Activated naive CD4-positive, alpha-beta T cell treated with Interleukin-2 at 50 U/mL for 16 hours (primary cell): ENCODE results near the gene TRIM37.
"Not testable (repeated sequence)": the region's sequence is repeated elsewhere in the genome, so short reads cannot be mapped to it uniquely, and the experiment has no call there.

Experiments used
- DNase-seq: peaks from one replicate; pipeline ENCODE4 v3.0.0-alpha.2; 2020

Gene TRIM37

DNA sequence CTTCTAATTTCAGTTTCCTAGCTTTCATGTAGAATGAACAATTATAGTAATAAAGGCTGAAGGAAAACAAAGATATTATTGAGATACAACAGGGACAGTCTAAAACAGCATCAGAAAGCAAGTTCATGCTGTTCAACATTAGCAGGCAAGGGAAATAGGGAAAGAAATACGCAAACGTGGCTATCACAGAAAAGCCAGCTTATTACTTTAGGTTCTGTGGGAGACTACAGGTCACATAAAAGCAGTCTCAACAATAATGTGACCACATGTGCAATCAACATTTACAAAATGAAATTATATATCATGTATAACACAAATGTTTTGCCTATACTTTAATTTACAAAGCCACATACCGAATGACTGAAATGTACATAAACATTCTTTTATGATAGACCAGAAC, 4.9 kb upstream of the TRIM37 start:
- DNase-seq = no peak

DNA sequence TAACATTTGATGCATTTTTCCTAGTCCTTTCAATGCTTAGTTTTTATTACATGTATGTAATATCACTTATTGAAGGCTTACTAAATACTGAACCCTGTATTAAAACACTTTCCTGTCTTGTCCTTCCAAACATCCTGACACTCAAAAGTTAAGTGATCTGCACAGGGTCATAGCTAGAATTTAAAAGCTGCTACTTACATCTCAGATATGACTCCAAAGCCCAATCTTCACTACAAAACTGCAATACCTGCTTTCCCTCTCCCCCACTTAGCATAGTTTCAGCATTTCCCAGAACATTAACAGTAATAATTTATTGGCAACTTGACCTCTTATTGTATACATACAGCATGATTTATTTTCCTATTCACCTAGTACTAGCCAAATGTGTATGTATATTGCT, 4.3 kb upstream of the TRIM37 start:
- no peak for DNase-seq

DNA sequence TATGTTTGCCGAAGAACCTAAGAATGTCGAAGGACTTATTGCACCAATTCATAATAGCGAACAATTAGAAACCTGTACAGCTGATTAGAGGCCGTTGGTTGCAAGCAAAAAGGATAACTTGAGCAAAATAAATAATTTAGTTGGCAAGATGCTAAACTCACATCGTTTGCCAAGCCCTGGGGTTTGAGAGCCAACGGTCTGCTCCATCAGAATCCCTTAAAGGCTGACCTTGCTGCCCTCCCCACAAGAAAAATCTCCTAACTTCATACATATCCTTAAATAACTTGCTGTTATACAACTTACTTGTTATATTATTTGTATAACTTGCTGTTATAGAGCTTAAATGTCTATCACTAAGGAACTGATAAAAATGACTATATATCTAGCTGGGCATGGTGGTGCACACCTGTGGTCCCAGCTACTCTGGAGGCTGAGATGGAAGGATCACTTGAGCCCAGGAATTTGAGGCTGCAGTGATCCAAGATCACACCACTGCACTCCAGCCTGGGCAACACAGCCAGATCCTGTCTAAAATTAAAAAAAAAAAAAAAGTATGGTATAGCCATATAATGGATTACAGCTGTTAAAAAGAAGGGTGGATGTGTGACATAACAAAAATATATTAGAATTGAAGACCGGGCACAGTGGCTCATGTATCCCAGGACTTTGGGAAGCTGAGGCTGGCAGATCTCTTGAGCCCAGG, 1.9 kb upstream of the TRIM37 start:
- DNase-seq = no peak

DNA sequence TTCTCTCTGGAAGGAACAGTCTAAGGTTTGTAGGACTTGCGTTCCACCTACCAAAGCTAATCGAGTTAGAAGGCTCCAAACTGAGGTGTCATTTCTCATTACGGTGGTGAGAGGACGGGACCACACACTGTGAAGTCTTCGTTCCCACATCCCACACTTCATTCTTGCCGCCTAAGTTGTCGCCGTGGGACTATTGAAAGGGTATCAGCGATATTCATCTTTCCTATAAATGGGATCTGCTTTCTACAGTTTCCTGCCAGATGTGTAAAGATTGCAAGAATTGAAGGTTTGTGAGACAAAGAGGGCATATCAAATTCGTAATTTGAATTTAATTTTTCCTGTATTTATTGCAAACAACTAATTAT, 608 bp upstream of the TRIM37 start:
- no peak for DNase-seq

DNA sequence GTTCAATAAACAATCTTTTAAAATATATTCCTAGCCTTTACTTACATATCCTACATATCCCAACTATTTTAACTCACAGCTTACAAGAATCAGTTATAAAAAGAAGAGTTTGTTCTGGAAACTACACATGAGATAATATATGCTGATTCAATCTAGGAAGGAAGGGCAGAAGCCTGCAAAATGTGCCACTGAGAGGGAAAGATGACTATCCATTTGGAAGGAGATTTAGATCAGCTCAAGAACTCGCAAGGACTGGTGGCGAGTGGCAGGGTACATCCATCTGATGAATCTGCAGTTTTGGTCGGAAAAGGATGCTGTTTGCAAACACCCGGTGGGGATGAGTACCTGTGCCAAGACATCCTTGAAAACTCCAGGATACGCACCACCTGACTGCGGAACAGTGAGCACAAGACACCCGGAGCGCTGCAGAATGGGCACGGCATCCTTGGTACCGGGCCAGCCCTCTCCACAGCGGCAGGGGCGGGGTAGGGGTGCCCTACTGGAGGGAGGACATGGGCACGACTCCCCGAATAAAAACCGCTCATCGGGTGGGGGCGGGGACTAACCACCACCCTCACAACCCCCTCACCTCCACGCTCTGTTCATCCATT, 723 bp downstream of the TRIM37 start:
- peak; percentile 77 for DNase-seq

DNA sequence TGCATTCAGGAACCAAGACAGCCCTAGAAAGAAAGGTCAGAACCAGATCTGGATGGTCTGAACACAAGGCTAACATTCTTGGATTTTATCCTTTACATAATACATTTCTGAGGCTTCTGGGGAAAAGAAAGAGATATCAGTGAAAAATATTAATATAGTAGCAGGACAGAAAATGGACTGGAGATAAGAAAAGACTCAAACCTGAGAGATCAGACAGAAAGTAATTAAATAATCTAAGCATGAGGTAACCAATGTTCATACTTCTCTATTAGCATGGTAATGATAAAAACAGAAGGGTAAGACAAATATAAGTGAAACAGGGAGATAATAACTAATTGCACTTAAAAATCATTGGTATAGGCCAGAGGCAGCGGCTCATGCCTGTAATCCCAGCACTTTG, 5.5 kb downstream of the TRIM37 start:
- DNase-seq = no peak

DNA sequence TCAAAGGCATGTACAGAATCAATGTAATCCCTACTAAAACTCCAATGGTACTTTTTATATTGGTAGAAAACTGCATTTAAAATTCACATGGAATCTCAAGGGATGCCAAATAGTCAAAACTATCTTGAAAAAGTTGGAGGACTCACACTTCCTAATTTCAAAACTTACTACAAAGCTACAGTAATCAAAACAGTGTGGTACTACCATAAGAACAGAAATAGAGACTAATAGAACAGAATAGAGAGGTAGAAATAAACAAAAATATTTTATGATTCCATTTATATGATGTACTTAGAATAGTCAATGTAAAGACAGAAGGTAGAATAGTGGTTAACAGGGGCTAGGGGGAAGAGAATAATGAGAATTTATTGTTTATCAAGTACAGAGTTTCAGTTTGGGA, 8.8 kb downstream of the TRIM37 start:
- DNase-seq = no peak

DNA sequence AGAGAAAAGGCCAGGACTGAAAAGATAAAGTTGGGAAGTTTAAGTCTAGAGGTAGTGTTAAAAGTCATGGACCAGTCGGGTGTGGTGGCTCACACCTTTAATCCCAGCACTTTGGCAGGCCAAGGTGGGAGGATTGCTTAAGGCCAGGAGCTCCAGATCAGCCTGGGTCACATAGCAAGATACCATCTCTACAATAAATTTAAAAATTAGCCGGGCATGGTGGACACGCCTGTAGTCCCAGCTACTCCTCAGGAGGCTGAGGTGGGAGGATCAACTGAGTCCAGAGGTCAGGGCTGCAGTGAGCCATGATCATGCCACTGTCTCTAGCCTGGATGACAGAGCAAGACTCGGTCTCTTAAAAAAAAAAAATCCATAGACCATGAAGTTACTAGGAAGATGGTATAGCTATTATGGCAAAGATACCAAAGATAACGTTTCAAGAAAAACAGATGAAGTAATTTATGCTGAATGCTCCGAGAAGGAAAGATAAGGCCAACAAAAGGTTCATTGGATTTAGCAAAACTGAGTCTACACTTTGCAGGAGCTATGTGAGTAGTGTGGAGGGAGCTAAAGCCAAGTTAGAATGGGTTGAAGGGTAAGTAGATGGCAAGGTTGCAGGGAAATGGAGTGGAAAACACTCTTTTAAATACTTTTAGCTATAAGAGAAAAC, 11.7 kb downstream of the TRIM37 start:
- DNase-seq = no peak

DNA sequence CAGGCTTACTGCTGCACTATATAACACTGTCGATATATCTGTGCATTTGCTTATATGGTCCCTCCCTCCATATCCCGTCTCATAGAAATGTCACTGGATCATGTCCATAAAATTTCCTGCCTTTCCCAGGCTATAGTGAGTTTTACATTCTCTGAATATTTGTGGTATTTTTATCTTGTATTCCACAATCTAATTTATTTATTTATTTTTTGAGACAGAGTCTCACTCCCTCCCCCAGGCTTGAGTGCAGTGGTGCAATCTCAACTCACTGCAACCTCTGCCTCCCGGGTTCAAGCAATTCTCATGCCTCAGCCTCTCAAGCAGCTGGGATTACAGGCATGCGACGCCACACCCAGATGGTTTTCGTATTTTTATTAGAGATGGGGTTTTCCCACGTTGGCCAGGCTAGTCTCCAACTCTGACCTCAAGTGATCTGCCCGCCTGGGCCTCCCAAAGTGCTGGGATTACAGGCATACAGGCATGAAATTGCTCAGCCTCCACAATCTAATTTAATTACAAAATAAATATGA, 12.9 kb downstream of the TRIM37 start:
- DNase-seq = no peak

DNA sequence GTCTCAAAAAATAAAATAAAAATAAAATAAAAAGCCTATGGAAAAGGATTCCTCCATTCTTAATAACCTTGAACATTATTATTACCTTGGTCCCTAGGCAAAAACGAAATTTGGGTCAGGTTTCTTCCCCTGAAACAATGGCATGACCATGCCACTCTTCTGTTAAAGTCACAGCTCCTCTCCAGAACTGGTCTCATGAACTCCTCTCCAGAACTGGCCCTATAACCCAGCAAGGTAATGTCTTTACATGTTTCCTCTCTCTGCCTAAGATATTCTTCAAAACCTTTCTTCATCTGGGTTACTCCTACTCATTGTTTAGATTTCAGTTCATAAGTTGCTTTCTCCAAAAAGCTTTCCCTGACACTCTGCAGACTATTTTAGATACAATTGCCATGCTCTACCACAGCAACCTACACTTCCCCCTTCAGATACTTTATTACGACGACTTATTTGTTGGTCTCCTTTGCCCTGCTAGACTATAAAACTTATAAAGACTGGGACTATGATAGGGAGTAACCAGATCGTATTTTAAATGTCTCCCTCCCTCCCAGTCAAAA, 13.5 kb downstream of the TRIM37 start:
- no peak for DNase-seq

DNA sequence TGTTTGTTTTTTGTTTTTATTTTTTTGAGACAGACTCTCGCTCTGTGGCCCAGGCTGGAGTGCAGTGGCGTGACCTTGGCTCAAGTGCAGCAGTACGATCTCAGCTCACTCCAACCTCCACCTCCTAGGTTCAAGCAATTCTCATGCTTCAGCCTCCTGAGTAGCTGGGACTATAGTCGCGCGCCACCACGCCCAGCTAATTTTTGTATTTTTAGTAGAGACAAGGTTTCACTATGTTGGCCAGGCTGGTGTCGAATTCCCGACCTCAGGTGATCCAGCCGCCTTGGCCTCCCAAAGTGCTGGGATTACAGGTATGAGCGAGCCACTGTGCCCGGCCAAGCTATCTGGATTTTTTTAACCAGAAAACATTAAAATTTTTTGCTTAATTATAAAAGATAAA, 16.1 kb downstream of the TRIM37 start:
- DNase-seq = not testable (repeated sequence)

DNA sequence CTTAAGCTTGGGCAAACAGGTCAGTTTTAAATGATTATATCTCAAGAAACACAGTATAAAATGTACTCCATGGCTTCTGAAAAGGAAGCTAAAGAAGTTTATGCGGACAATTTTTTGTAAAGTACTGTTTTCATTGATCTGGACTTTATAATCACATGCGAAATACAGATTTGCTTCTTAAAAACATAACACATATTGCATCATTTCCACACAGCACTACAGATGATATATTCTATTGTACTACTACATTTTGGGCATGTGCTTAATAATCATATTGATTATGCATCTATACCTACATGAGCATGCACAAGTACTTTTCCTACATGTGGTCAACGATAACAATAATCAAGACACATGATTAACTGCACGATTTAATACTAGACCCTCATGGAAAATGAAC, 22.5 kb downstream of the TRIM37 start:
- DNase-seq = no peak

DNA sequence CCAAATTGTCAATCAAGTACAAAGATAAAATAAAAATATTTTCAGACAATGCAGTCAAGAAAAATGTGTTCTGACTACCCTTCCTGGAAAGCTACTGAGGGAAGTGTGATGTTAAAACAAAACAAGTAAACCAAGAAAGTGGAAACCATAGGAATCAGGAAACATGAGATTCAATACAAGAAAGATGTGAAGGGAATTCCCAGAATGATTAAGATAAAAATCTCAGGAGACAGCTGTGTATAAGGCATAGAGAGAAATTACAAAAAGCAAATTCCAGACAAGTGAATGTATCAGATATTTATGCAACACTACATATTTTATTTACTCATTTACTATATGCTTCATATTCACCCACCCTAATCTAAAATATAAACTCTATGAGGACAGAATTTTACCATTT, 32.2 kb downstream of the TRIM37 start:
- no peak for DNase-seq

DNA sequence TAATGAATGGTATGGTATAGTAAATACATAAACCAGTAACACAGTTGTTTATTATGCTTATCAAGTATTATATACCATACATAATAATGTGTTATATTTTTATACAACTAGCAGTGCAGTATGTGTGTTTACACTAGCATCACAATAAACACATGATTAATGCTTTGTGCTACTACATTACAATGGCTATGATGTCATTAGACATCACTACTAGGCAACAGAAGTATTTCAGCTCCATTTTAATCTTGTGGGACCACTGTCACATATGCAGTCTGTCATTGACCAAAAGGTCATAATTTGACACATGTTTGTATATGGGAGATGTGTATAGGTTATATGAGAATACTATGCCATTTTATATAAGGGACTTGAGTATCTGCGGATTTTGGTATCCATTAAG, 32.7 kb downstream of the TRIM37 start:
- no peak for DNase-seq

DNA sequence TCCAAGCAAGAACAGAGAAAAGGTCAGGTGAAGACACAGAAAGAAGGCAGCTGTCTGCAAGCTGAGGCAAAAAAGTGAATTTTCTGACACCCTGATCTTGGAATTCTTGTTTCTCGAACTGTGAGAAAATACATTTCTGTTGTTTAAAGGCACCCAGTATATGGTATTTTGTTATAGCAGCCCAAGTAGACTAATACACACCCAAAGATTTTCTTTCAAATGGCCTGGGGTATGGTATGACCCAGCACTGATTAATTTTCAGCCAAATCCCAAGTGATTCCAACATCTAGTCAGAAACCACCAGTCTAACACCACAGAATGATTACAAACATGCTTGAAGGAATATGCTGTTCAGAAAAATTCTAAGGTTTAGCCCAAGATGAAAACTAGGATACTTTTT, 36.8 kb downstream of the TRIM37 start:
- no peak for DNase-seq

DNA sequence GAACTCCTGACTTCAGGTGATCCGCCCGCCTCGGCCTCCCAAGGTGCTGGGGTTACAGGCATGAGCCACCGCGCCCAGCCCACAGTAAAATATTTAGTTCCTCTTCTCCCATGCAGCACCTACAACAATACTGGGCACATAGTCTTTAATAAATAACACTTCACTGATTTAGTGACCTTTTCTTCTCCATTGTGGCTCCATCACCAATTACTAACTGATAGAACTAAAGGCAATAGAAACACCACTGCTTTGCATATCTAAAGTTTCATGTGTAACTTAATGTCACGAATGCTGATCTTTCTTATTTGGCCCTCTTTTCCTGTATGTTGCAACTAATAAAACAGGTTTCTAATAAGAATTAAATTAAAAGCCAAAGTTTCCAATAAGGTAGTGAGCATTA, 38.9 kb downstream of the TRIM37 start:
- DNase-seq = no peak

DNA sequence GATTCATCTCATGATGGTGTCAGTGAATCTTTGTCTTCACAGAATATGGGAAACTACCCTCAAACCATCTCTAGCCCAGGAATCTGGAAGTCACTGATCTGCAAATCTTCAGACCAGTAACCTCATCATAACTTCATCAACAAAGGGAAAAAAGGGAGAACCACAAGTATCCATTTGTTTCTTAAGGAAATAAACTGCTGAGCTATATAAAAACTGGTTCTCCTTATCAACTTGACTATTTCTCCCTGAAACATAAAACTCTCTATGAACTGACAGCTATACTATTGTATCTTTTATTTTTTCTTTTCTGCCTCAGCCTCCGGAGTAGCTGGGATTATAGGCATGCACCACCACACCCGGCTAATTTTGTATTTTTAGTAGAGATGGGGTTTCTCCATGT, 39.3 kb downstream of the TRIM37 start:
- DNase-seq = no peak

DNA sequence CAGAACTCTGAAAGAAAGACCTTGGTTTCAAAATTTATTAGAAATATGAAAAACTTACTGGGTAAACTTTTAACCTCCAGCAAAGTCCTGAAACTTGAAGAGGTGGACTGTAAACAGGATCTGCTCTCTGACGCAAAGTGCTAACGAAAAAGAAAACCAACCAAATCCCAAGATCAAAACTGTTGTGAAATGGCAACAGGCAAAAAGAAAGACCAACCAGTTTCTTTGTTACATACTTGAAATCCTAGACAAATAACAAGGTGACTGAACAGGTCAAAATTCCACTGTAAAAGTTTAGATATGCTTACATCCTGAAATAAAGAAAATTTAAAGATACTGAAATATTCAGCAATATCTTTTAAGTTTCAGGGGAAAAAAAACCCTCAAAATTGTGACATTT, 44.2 kb downstream of the TRIM37 start:
- no peak for DNase-seq

DNA sequence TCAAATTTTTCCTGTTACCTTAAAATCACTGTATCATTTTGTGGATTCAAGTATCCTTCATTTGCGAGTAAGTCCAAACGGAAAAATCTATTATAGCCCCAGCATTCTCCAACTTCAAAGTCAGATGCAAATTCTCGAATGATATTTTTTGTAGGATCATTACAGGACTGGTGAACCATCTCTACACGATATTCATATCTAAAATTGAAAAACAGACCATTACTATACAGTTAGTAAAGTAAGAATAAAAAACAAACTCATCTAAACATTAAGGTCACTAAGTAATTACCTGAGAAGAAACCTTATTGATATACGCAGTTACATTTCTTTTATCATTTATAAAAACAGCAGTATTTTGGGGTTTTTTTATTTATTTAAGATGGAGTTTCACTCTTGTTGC, 49.8 kb downstream of the TRIM37 start:
- no peak for DNase-seq

DNA sequence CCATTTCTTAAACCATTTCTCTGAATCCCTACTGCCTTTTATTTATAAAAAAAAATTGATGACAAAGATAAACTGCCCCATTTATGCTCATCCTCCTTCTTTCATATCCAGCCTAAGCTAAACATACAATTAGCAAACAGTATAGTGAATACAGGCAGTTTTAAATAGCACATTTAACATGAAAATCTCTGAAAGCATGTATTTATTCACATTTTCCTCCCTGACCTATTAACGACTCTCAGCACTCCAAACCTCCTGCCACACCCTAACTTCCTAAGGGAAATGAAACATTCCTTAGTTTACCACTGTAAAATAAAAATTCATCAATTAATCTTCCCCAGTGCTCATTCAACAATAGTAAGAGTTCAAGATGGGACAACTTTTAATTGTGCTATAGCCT, 56.9 kb downstream of the TRIM37 start:
- DNase-seq = no peak

DNA sequence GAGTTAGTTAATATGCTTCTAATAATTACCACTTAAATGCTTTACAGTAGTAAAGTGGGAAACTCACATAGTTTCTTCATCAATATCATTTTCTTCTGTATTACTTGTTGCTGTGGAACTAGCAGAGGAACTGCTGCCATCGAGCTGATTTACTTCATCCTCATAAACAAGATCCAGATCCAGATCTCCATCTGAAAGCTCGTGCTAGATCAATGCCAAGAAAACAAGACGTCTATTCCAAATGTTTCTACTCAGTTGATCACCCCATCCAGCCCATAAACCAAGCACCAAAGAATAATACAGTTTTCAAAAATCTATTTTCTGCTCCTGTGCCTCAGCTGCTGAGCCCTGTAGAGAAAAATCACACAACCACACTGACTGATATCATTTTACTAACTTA, 59.1 kb downstream of the TRIM37 start:
- DNase-seq = no peak

DNA sequence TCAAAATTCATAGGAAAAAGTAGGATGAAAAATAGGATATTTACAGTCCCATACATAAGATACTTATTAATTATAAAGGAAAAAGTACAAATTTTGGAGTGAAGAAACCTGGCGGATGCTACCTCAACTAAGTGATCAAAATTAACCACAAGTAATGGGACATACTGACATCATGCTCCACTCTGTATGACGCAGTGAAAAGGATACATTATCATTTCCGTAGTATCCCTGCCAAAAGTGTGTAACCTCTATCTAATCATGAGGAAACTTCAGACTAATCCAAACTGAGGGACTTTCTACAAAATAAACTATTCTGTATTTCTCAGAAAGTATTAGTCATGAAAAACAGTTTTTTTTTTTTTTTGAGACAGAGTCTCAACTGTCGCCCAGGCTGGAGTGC, 60.5 kb downstream of the TRIM37 start:
- DNase-seq = no peak

DNA sequence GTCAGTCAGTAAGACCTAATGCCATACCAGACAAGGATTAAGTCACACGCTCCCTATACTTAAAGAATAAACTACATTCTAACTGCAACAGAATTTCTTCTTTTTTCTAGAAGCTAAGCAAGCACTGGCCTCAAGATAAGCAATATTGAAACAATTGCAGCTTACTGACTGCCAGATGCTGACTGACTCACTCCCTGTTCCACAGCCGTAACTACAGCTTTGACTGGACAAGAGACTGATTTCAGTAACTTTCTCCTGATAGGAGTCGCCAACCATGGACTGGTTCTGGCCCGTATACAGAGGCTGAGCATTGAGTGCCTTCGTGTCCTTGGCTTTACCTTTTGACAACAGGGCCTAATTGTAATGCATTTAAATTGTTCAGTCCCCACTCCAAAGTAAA, 67.9 kb downstream of the TRIM37 start:
- no peak for DNase-seq

DNA sequence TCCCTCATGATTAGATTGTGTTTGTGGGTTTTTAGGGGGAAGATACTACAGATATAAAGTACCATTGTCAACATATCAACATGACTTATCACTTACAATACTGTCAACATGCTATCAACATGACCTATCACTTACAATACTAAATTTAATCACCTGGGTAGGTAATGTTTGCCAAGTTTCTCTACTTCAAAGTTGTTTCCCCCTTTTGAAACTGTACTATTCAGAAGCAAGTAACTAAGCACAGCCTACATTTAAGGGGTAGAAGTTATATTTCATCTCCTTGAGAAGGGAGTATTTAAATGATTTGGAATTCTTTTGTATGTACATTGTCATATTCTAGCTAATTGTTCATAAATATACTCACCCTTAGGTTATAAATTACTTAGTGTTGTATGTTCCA, 68.7 kb downstream of the TRIM37 start:
- no peak for DNase-seq
